Stimulated activated CD8-positive, alpha-beta memory T cell treated with anti-CD3 and anti-CD28 coated beads, Interleukin-7, amount 100 ng/mL, for 48 hours (primary cell): ENCODE measurements around the gene QKI.
"Not testable (repeated sequence)": the region's sequence is repeated elsewhere in the genome, so short reads cannot be mapped to it uniquely, and the experiment has no call there.

ENCODE experiments used
- DNase-seq, 2 donors: peaks; one replicate each; pipeline ENCODE4 v3.0.0-alpha.2; 2020; ENCODE audit warnings: low read depth in 1 of 2; ENCODE audit errors: extremely low read depth in 1 of 2

Gene QKI

GRCh38 chr6:163413345-163414116 lies 987 bp upstream of the QKI start:
- DNase-seq: peak; percentile 68 to 71

DNA sequence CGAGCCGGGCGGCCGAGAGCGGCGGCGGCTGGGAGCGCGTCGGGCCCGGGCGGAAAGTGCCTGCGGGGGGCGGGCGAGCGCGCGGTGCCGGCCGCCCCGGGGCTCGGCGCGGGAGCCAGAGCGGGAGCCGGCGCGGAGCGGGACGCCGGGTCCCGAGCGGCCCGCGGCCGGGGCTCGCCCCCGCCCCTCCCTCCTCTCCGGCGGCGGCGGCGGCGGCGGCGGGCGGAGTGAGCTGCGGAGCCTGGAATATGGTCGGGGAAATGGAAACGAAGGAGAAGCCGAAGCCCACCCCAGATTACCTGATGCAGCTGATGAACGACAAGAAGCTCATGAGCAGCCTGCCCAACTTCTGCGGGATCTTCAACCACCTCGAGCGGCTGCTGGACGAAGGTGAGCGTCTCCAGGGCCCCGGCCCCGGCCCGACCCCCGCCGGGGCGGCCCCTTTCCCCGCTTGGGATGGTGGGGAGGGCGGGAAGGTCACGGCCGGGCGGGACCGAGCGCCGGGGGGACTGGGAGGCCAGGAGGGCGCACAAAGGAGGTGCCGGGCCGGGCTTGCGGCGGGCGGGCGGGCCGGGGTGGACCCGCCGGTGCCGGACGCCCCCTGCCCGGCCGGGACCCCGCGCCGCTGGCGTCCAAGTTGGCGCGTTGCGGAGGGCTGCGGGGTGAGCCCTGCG lies 565 bp downstream of the QKI start:
- no peak for DNase-seq

GRCh38 chr6:163415620-163416556 lies 1.4 kb downstream of the QKI start:
- DNase-seq: peak in 1 of 2 donors; percentile 27

DNA sequence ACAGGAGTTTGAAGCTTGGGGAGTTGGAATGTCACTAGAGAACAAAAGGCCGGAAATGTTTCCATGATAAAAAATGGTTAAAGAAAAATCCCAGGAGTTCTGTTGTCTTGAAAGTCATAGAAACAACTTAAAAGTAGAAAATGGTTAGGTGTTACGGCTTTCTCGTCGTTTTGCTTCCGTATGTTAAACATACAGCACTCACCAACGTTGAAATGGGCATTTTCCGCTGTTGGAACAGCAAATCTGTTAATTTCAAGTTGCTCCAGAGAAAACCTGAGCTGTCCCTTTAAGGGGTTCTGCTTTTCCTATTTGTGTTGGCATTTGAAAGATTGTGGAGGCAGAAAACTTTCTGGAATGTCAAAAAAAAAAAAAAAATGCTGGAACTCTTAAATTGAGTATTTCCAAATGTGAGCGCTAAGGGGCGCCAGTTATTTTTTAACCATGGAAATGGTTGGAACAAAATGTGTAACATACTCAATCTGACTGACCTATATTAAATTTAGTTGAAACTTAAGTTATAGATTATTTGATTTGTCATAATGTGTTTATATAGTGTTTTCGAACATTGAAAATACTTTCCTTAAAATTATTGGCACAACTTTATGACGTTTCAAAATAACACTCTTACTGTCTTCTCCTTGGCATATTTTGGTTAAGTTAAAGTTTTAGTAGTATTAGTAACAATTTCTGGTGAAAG lies 2.2 kb downstream of the QKI start:
- DNase-seq: no peak

GRCh38 chr6:163417595-163417994 lies 3.1 kb downstream of the QKI start:
- no peak for DNase-seq

DNA sequence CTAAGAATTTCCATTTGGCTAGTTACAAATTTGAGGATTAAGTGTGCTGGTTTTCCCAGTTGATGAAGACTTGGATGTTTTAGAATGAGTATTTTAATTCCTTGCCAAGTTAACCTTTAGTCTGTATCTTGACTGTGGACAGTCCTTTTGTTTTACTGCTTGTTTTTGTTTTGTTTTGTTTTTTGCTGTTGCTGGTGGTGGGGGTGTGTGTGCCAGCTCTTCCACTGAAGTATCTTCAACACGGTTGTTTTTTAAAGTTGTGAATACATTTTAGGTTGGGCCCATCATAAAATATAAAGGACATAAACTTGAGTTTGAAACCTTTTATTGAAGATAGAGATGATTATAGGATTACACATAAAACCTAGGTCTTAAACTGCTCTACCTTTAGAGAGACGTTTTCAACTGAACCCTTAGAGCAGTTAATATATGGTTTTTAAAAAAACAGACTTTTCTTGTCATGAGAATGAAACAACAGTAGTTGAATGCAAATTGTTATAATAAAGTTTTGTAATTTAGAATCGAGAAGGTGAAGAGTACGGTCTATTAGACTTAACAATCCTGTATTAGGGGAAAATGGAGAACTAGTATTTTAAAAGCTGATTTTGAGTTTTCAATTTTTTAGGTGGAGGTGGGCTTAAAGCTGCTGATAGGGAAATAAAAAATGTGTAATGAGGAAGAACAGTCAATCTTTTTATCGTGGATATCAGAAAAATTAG lies 4.0 kb downstream of the QKI start:
- no peak for DNase-seq

GRCh38 chr6:163419413-163420288 lies 5.1 kb downstream of the QKI start:
- DNase-seq: no peak

GRCh38 chr6:163420289-163420614 lies 5.7 kb downstream of the QKI start:
- no peak for DNase-seq

- DNase-seq: no peak
These were observed 8.0 kb downstream of the QKI start for GRCh38 chr6:163422550-163422949.

GRCh38 chr6:163423696-163424095 lies 9.2 kb downstream of the QKI start:
- DNase-seq: no peak

GRCh38 chr6:163427498-163428254 lies 13.2 kb downstream of the QKI start:
- no peak for DNase-seq

DNA sequence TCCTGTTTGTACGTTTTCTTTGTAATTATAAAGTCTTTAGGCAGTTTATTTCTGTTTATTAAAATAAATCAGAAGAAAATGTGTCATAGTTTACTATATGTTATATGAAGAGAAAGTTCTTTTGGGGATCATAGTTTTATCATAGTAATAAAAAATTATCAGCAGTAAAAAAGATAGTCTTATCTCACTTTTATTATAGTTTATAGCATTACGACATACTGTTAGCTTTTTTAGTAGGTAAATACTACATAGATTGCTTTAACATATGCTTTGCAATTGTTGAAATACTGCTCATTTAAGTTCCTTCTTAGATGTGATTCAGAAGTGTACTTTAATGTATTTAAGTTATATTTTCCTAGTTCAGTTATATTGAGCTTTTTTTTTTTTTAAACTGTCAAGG lies 13.9 kb downstream of the QKI start:
- DNase-seq: no peak

GRCh38 chr6:163429858-163430448 lies 15.4 kb downstream of the QKI start:
- no peak for DNase-seq

- no peak for DNase-seq
These were observed 17.8 kb downstream of the QKI start for GRCh38 chr6:163432300-163432699.

GRCh38 chr6:163433486-163433885 lies 19.0 kb downstream of the QKI start:
- DNase-seq: not testable (repeated sequence)

DNA sequence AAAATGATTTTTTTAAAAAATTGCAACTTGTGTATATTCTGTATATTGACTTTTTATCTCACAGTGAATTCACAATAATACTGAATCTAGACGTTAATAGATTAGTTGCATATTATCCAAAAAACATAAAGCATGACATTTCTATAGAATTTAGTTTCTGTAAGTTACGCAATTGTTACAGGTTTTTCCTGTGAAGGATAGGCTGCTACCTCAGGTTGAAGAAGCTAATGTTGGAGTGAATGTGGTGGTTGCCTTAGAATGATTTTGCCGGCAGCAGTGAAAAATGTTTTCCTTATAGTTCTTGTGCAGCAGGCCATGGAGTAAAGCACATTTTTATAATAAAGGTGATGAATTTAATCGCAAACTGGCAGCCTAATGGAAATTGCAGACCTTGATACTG lies 20.5 kb downstream of the QKI start:
- DNase-seq: no peak

GRCh38 chr6:163436843-163437242 lies 22.3 kb downstream of the QKI start:
- DNase-seq: no peak

DNA sequence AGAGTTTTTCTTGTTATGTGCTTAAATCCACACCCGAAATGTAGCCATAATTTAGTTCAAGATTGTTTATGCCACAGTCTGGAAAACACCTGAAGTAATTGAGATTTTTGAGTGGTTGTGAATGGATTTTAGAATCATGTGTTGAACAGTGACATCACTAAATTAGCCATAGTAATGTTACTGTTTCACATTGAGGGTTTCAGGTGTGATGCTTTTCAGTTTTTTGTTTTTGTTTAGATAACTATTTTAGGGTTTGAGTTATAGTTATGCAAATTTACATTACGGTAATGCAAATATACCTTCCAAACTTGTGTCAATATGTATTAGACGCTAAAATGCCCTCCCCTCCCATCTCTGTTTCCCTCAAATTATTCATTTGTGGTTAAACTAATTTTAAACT lies 22.9 kb downstream of the QKI start:
- no peak for DNase-seq
